ENCODE results near the gene ZNF718.

DNA sequence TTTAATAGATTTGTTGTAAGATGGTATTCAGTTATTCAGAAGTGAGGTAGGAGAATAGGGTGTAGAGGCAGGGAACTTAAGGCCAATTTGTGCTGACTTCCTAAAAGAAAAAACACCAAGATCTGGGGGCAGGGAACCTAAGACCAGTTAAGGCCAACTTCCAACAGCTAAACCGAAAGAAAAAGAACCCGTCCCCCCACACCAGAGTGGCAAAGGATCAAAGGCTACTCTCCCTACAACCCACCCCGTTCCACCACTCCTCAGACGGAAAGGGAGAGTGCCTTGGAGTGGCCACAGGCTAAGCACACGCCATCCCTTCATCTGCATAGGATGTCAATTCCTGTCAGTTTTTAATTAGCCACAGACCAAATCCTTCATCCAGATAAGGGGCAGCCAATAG, 3.7 kb upstream of the ZNF718 start:
- TF ChIP-seq POLR2A (IDR thresholded peaks at IDR 0.05; ENCODE audit: low read length) (no peak), RFX5 (IDR thresholded peaks at IDR 0.05) (no peak), NFE2L2 (conservative IDR thresholded peaks at IDR 0.05; ENCODE audit: low read length) (no peak), PHF8 (IDR thresholded peaks at IDR 0.05; ENCODE audit: borderline replicate concordance, low read depth) (no peak)
- TF ChIP-seq, protein P1, sequence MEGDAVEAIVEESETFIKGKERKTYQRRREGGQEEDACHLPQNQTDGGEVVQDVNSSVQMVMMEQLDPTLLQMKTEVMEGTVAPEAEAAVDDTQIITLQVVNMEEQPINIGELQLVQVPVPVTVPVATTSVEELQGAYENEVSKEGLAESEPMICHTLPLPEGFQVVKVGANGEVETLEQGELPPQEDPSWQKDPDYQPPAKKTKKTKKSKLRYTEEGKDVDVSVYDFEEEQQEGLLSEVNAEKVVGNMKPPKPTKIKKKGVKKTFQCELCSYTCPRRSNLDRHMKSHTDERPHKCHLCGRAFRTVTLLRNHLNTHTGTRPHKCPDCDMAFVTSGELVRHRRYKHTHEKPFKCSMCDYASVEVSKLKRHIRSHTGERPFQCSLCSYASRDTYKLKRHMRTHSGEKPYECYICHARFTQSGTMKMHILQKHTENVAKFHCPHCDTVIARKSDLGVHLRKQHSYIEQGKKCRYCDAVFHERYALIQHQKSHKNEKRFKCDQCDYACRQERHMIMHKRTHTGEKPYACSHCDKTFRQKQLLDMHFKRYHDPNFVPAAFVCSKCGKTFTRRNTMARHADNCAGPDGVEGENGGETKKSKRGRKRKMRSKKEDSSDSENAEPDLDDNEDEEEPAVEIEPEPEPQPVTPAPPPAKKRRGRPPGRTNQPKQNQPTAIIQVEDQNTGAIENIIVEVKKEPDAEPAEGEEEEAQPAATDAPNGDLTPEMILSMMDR (IDR thresholded peaks at IDR 0.05): no peak
- TF ChIP-seq, protein P2, sequence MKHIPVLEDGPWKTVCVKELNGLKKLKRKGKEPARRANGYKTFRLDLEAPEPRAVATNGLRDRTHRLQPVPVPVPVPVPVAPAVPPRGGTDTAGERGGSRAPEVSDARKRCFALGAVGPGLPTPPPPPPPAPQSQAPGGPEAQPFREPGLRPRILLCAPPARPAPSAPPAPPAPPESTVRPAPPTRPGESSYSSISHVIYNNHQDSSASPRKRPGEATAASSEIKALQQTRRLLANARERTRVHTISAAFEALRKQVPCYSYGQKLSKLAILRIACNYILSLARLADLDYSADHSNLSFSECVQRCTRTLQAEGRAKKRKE (CRISPR knock-in tag; IDR thresholded peaks at IDR 0.05; ENCODE audit: low read depth): no peak

Measured in A549 (cell line).